Activated gamma-delta T cell treated with anti-CD3 and anti-CD28 coated beads, Interleukin-2, amount 50 U/mL, for 16 hours (primary cell): ENCODE data around the gene HGD.
"Not testable (repeated sequence)": the region's sequence is repeated elsewhere in the genome, so short reads cannot be mapped to it uniquely, and the experiment has no call there.

Experiments used
- DNase-seq: peaks from one replicate; pipeline ENCODE4 v3.0.0-alpha.2; 2020; ENCODE audit warnings: low read depth

The HGD gene

GRCh38 chr3:120680193-120680894, 1.7 kb downstream of the HGD start:
- no peak for DNase-seq

- DNase-seq = no peak
Observed at GRCh38 chr3:120678984-120679383, 3.1 kb downstream of the HGD start.

DNA sequence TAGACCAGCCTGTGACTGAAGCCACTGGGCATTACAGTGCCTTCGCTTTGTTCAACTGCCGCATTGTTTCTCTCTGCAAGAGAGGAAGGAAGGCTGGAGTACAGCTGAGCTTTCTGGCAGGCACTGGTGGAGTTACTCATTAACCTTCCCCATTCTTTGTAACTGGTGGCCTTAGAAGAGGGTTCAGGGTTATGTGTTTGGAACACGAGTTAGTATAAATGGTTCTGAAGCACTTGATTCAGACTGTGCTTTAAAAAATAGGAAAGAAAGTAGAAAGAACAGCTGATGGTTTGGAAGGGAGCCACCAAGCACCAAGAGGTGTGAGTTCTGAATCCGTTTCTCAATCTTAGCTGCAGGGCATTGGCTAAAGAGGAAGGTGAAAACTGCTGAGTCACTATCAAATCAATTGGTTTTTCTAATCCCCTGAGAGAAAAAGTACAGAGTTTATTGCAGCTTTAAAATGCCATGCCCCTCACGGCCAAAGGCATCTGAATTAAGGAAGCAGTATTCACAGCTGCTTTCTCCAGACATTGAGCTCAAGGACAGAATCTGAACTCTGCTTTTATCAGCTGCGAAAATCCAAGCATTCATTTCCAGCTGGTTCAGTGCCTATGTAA, 3.6 kb downstream of the HGD start:
- no peak for DNase-seq

GRCh38 chr3:120677193-120677592, 4.8 kb downstream of the HGD start:
- DNase-seq = not testable (repeated sequence)

DNA sequence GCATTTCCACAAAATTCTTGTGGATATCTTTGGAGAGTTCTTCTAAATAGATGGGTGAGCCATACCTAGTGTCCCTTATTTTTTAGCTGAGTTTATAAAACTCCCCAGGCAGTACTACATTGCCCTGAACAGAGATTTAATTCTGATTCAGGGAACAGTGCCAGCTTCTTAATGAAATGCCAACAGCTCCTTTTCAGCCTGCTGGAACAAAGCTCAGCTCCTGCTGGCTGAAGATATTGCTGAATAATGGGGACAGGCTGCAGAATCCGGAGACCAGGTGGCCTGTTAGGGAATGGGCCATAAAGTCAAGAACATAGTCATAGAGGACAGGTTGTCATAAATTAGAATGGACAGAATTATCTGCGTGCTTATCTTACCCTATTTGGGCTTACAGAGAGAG, 8.9 kb downstream of the HGD start:
- no peak for DNase-seq

GRCh38 chr3:120670576-120670975, 11.5 kb downstream of the HGD start:
- DNase-seq = no peak

GRCh38 chr3:120664926-120665325, 17.1 kb downstream of the HGD start:
- DNase-seq = no peak

GRCh38 chr3:120661945-120662344, 20.1 kb downstream of the HGD start:
- DNase-seq = no peak

- DNase-seq = no peak
Observed at GRCh38 chr3:120661106-120661905, 20.7 kb downstream of the HGD start.

DNA sequence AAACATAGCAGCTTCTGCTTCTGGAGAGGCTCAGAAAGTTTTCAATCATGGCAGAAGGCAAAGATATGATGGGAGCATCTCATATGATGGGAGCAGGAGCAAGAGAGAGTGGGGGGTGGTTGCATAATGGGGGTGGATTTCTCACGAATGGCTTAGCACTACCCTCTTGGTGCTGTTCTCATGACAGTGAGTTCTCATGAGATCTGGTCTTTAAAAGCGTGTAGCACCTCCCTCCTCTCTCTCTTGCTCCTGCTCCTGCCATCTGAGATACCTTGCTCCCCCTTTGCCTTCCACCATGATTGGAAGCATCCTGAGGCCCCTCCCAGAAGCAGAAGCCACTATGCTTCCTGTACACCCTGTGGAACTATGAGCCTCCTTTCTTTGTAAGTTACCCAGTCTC, 22.2 kb downstream of the HGD start:
- DNase-seq = no peak

- no peak for DNase-seq
Observed at GRCh38 chr3:120659285-120659684, 22.8 kb downstream of the HGD start.

GRCh38 chr3:120652896-120653545, 29.0 kb downstream of the HGD start:
- DNase-seq = no peak

- DNase-seq = no peak
Observed at GRCh38 chr3:120652281-120652680, 29.8 kb downstream of the HGD start.

DNA sequence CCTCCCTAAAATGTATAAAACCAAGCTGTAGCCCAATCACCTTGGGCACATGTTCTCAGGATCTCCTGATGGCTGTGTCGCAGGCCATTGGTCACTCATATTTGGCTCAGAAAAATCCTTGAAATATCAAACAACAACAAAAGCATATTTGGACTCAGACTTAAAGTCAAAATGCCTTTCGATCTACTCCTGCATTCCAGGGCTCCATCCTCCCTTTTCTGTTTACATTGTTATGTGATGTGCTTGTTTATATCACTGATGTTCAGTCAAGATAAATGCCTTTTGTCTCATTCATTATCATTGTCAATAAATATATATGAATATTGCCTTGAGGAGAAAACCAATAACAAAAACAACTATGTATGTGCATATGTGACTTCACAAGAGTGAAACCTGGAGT, 31.7 kb downstream of the HGD start:
- no peak for DNase-seq

GRCh38 chr3:120649830-120650233, 32.2 kb downstream of the HGD start:
- DNase-seq = no peak

DNA sequence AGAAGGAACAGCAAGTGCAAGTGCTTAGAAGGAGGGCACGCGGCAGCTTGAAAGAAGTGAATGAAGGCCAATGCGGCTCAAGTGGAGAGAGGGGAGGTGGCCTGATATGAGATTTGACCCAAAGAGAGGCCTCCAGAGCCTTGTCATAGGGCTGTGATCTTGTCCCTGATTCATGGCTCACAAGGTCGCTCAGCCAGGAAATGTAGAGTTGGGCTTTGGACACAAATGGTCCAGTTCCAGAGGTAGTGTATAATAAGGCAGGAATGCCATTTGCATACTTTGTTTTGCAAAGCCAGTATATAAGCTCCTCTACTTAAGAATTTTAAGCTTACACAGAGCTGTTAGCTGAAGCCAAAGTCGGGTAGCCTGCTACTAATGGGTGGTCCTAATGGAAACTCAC, 33.7 kb downstream of the HGD start:
- no peak for DNase-seq

DNA sequence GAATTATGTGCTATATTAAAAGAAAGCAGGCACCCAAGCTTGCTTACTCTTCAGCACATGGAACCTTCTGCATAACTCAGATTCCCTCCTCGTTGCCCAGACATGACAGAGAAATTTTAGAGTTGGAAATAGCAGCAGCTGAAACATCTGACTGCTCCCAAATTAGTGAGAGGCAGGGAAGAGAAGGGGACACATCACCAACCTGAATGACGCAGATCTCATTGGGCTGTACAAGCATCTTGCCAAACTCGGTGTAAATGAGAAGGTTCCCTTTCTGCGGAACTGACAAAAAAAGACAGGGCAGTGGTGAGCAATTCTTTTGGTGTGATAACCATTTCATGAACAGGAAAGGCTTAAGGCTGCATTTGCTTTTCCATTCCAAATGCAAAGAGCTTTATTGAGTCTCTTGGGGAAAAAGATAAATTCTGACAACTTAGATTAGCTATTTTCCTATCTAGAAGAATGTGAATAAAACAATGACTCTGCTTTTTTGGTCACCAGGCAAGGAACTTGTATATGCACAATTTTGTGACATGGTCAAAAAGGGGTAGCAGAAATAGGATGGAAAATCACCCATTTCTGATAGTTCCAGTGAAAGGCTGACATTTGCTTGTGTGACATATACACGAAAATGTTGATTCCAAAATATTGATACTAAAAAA, 35.1 kb downstream of the HGD start:
- DNase-seq = no peak

DNA sequence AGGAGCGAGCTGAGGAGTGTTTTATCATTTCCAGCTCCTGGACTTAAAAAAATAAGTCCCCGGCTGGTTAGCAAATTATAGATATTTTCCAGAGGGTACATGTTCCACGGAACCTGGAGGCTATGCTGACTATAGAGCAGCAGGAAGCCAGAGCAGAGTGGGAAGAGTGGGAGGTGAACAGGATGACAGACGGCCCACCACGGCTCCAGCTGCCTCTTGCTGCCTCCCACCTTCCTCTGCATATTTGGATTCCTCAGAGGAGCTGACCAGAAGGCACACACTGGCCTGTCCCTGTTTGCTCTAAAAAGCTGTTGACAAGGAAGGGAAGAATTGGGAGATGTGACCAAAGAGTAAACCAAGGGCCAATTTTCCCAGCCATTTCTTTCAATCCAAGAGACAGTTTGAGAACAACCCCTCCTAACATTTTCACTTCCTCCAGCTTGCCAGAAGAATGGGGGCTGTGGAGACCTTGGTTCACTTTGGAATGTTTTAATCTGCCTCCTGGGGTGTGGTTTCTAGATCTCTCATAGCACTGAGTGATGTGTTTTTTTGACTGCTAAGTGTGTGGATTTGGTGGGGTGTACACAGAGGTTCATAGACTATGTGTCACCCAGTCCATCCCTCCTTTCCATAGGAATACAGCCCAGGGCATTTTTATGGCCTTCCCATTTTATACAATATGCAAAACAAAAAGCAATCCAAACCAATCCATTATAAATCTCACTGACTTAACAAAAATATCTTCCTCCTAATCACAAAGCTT, 36.8 kb downstream of the HGD start:
- no peak for DNase-seq

GRCh38 chr3:120642368-120642948, 39.6 kb downstream of the HGD start:
- DNase-seq = no peak

DNA sequence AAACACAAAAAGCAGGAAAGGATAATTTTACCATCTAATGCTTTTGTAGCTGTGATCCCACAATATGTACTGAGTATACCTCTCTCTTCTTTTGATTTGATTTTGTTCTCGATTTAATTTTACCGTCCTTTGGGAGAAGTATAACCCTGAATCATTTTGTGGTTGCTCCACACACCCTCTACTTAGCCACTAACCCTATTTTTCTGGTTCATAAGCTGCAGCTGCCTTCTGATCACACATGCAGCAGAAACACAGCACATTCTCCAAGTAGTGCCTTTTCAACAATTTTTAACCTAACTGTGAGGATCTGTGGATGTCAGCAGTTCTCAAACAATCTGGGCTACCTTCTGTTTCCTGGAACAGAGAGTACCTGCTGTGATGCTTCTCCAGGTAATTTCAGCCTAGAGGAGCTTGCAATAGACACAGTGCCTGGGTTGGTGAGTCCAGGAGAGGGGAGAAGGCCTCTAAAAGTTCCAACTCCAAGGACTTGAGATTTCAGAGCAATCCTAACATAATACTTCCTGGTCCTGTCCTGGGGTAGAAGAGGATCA, 40.3 kb downstream of the HGD start:
- DNase-seq = no peak

- no peak for DNase-seq
Observed at GRCh38 chr3:120640231-120640630, 41.8 kb downstream of the HGD start.
